Measurements from ENCODE around the gene RPS6KA5. TPM values are rescaled to one million over a fixed set of nuclear protein-coding genes. Genes with fewer than 3 reads are reported as not detected.

The RPS6KA5 gene
- total RNA-seq, 1 donor from 2014 or later: 0.21 TPM

GRCh38 chr14:90924621-90925340 lies 135.7 kb downstream of the RPS6KA5 start:
- intact Hi-C loops (cut with DNase I): no loop called here
- TF ChIP-seq CTCF (IDR thresholded peaks at IDR 0.05): no peak

GRCh38 chr14:90922141-90922540 lies 138.3 kb downstream of the RPS6KA5 start:
- DNase-seq (ENCODE audit: low spot score in 2 of 2): no peak
- no peak for TF ChIP-seq CTCF (IDR thresholded peaks at IDR 0.05)
- Histone ChIP-seq H3K36me3 (no peaks in the 10 kb centered on the region), H3K9me3 (no peaks in the 10 kb centered on the region), H3K4me3 (no peak overlapping the region), H3K4me1 (no peaks in the 10 kb centered on the region), H3K27me3 (no peaks in the 10 kb centered on the region), H3K27ac (no peak overlapping the region)
- intact Hi-C loops (cut with DNase I): no loop called here

More at GRCh38 chr14:90924621-90925340, 135.7 kb downstream of the RPS6KA5 start:
- H3K27ac ChIP-seq: no peak overlapping the region
- no peaks in the 10 kb centered on the region for H3K27me3 ChIP-seq
- no peak overlapping the region for H3K4me3 ChIP-seq
- no peaks in the 10 kb centered on the region for H3K9me3 ChIP-seq
- no peak for DNase-seq (ENCODE audit: low spot score in 2 of 2)
- no peaks in the 10 kb centered on the region for H3K4me1 ChIP-seq
- H3K36me3 ChIP-seq: no peaks in the 10 kb centered on the region

DNA sequence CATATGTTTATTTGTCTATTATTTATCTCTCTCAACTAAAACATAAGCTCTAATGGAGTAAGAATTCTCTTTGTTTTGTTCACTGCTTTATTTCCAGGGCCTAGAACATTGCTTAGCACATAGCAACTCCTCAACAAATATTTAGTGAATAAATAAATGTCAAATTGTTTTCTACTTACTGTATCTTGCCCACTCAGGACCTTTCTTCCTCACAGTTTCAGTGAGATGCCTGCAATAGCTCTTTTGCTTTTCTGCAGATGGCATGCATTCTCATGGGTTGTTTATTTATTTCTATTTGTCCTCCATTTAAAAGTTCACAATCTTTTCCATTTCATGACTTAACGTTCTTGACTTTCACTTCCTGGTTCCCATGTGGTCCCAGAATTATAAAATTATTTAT lies 149.3 kb downstream of the RPS6KA5 start:
- H3K27ac ChIP-seq: no peak overlapping the region
- no peak overlapping the region for H3K4me3 ChIP-seq
- H3K9me3 ChIP-seq: no peaks in the 10 kb centered on the region
- H3K4me1 ChIP-seq: no peaks in the 10 kb centered on the region
- no peaks in the 10 kb centered on the region for H3K27me3 ChIP-seq
- no peaks in the 10 kb centered on the region for H3K36me3 ChIP-seq
- no peak for TF ChIP-seq CTCF (IDR thresholded peaks at IDR 0.05)
- no peak for DNase-seq (ENCODE audit: low spot score in 2 of 2)
- intact Hi-C loops (cut with DNase I): no loop called here

- Histone ChIP-seq H3K9me3 (no peaks in the 10 kb centered on the region), H3K27me3 (no peaks in the 10 kb centered on the region), H3K27ac (no peak overlapping the region), H3K36me3 (no peaks in the 10 kb centered on the region), H3K4me3 (no peak overlapping the region), H3K4me1 (no peaks in the 10 kb centered on the region)
- intact Hi-C loops (cut with DNase I): no loop called here
- TF ChIP-seq CTCF (IDR thresholded peaks at IDR 0.05): no peak
- no peak for DNase-seq (ENCODE audit: low spot score in 2 of 2)
Observed at GRCh38 chr14:90907178-90907577, 153.3 kb downstream of the RPS6KA5 start.

DNA sequence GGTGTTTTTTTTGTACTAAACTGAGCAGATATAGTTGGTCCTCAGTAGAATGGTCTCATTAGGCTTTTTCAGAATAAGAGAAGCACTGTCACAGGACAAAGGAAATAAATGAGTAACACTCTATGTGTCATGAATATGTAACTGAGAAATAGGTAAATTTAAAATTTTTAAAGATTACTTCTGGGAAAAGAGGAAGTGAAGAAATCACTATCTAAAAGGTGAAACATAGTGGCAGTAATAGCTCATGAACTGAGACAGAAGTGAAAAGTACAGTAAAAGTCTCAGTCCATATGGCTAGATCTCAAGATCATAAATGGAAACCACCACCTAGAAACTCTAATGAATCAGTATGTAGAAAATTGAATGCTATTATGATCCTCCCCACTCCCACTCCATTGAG lies 154.9 kb downstream of the RPS6KA5 start:
- TF ChIP-seq CTCF (IDR thresholded peaks at IDR 0.05): no peak
- intact Hi-C loops (cut with DNase I): no loop called here

More for the DNA sequence above, 154.9 kb downstream of the RPS6KA5 start:
- DNase-seq (ENCODE audit: low spot score in 2 of 2): no peak
- H3K9me3 ChIP-seq: no peaks in the 10 kb centered on the region
- H3K4me3 ChIP-seq: no peak overlapping the region
- H3K4me1 ChIP-seq: no peaks in the 10 kb centered on the region
- H3K27me3 ChIP-seq: no peaks in the 10 kb centered on the region
- H3K27ac ChIP-seq: no peak overlapping the region
- H3K36me3 ChIP-seq: no peaks in the 10 kb centered on the region

Data from ascending aorta (tissue), 2 donors.